Lung microvascular endothelial cell (primary cell): Measurements from ENCODE around the gene PWWP2B. TPM values are rescaled to one million over a fixed set of nuclear protein-coding genes. Genes with fewer than 3 reads are reported as not detected.
A peak's percentile ranks its signal among the peaks of the same experiment; 100 is the strongest.

ENCODE experiments used
- DNase-seq, 2 donors: peaks; one replicate each; pipeline versions ENCODE4 v3.0.0 to v3.0.0-alpha.2; 2010; ENCODE audit warnings: low read depth in 2 of 2
- total RNA-seq: library from RNA; depleted of rRNA; stranded (reverse); fragments of >200 nt; gene quantifications from 2 replicates; pipeline ENCODE4 v1.2.1, GENCODE V29; 2014

The PWWP2B gene
- total RNA-seq, 1 donor from 2014 or later = 9.1 TPM

DNA sequence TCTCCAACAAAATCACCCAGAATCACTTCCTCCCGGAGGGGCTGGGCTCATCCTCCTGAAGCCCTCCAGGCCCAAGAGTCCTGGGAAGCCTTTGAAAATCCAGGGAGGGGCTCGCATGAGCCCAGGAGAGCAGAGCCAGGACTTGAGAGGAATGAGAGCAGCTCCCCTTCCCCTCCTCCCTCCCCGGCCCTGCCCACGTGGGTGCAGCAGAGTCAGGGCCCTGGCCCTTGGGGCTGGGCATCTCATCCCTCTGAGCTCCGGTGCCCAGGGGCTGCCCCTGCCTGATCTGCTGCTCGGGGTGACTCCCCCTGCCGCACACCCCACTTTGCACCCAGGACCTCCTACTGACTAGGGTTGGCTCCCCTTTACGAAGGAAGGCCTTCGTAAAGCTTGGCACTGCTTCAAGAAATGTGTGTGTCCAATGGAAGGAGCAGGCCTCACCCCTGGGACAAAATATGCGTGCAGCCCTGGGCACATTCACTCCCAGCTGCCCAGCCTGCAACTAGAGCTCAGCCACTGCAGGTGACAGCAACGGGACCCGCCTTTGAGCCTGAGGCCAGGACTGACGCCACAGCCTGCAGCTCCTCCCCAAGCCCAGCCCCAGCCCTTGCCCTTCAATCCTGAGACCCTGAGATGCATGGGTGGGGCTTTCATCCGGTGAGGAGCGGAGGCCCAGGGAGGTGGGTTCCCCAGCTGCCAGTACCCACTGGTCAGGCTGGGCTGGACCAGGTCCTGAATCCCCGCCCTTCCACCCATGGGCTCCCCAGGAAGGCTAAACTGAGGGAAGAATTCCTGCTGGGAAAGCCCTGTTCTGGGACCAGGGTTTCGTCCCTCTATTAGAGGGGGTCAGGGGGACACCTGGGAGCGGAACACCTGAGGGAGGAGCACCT, 21.8 kb downstream of the PWWP2B start:
- no peak for DNase-seq

DNA sequence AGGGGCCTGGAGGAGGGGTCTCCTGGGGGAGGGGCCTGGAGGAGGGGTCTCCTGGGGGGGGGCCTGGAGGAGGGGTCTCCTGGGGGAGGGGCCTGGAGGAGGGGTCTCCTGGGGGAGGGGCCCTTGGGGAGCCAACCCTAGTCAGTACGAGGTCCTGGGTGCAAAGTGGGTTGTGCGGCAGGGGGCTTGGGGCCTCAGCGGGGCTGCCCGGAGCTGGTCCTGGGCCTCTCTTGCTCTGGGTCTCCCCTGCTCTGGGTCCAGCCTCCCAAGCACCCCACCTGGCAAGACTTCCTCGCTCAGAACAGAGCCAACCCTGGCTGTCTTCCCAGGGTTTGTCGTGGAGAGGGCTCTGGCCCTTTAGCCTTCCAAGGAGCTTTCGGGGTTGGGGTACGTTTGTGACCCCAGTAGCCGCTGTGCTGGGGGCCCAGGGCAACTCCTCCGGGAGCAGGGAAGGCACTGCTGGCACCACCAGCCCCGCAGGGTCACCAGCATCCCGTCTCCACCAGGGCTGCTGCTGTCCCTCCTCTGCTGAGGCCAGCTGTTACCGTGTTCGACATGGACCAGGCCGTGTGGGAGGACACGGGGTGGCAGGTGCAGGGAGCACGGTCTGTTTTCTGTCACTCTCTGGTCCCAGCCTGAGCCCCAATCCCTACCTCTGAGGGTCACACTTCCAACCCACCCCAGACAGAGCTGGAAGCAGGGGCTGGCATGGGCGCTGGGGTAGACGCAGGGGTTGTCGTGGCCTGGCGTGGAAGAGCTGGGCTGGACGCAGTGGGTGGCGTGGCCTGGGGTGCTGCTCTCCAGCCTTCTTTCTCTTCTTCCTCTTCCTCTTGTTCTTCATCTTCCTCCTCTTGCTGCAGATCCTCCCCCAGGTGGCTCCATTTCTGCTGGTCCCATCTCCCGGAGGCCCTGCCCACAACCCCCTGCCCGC, 22.8 kb downstream of the PWWP2B start:
- DNase-seq = no peak

DNA sequence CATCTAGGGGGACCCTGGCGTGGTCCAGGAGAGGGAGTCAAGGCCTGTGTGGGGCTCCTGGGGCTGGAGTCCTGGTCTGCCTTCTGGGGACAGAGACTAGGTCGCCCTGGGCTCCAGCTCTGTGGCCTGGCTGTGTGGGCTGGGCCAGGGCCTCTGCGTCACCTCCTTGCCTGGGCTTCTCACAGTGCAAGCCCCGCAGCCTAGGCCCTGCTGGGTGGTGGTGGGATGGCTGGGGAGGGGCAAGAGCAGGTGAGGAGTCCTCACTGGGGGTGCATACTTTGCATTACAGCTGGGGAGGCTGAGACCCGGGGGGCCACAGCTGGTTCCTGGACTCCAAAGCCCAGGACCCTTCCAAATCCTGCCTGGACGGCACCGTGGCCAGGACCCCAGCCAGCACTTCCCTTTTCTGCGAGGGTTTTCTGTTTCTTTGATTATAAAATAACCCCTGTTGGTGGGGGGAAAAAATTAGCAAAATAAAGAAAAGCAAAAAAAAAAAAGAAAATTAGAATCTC, 23.5 kb downstream of the PWWP2B start:
- no peak for DNase-seq

DNA sequence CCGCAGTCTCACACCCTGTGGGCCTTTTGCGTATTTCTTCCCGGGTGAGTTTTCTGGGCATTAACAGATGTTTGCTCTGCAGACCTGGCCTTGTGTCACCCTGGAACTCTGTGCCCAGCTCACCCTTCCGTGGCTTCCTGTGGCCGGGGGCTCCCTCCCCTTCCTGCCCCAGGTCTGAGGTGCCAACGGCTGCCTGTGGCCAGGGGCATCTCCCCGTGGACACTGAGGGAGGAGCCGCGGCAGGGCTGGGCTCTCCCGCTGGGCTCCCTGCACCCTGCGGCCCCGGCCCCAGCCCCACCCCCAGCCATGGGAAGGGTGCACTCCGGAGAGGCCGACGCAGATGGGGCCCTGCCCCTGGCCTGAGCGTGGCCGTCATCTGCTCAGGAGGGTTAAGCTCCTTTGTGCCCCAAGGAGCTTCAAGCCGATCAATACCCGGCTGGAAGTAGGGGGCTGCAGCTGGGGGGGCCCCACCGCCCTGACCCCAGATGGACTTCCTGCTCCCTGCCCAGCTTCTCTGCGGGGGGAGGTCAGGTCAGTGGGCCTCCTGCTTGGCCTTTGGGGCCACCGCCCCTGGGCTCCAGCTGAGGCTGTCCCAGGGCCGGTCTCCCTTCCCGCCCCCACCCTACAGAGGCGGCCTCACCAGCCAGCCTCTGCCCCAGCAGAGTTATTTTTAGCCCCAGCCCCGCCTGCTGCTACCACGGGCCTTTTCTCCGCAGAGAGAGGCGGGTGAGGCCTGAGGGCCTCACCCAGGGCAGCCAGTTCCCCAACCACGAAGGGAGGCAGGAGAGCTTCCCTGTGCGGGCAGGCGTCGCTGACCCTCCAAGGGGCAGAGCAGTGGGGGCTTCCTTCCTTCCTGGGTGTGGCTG, 24.2 kb downstream of the PWWP2B start:
- peak; percentile 39 to 41 for DNase-seq

DNA sequence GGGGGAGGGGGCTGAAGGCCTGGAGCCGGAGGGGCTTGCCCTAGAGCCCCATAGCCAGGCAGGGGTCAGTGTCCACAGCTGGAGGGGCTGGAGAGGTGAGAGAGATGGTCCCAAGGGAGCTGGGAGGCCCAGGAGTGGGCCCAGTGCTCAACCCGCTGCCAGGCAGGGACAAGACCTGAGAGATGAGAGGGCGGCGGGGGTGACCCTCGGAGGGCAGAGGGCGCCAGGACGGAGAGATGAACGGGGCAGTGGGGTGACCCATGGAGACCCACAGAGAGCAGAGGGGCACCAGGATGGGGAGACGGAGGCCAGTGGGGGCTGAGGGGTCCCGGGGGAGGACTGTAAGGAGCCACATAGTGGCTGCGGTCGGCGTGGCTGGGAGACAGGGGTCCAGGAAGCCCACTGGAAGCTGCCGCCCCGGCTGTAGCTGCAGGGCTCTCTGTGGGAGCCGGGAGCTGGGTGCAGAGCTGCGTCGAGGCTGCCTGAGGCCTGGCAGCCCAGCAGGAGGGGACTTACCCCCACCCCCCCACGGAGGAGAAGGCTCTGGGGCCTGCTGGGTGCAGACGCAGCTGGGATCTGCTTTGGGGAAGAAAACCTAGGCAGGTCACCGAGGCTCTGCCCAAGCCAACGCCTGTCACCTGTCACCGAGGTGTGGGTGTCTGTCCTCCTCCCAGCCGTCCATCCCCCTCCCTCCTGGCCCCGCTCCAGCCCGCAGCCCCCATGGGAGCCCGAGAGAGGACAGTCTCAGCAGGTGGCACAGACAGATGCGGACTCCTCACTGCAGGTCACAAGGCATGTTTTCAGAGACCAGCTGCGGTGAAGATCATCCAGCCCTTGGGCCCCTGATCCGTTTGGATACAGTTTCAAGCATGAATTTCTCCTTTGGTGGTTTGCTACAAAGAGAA, 25.1 kb downstream of the PWWP2B start:
- no peak for DNase-seq

DNA sequence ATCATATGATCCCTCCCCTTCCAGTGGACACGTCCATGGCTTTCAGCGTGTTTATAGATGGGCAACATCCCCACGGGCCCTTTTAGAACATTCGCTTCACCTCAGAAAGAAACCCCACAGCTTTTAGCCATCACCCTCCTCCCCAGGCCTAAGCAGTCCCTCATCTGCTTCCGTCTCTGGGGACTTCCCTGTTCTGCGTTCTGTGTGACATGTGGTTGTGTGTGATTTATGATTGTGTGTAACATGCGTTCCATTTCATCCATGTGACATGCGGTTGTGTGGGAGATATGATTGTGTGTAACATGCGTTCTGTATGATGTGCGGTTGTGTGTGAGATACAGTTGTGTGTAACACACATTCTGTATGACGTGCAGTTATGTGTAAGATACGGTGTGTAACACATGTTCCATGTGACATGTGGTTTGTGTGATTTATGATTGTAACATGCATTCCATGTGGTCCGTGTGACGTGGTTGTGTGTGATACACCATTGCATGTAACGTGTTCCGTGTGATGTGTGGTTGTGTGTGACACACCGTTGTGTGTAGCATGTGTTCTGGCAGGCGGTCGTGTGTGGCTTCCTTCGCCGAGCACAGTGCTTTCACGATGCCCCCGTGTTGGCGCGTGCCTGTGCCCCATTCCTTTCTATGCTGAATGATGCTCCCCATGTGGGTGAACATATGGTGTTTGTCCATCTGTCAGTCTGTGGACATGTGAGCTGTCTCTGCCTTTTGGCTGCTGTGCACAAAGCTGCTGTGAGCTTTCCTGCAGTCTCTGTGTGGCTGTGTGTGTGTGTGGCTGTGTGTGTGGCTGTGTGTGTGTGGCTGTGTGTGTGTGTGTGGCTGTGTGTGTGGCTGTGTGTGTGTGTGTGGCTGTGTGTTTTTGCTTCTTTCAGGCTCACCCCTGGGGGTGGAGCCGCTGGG, 26.2 kb downstream of the PWWP2B start:
- DNase-seq = no peak

DNA sequence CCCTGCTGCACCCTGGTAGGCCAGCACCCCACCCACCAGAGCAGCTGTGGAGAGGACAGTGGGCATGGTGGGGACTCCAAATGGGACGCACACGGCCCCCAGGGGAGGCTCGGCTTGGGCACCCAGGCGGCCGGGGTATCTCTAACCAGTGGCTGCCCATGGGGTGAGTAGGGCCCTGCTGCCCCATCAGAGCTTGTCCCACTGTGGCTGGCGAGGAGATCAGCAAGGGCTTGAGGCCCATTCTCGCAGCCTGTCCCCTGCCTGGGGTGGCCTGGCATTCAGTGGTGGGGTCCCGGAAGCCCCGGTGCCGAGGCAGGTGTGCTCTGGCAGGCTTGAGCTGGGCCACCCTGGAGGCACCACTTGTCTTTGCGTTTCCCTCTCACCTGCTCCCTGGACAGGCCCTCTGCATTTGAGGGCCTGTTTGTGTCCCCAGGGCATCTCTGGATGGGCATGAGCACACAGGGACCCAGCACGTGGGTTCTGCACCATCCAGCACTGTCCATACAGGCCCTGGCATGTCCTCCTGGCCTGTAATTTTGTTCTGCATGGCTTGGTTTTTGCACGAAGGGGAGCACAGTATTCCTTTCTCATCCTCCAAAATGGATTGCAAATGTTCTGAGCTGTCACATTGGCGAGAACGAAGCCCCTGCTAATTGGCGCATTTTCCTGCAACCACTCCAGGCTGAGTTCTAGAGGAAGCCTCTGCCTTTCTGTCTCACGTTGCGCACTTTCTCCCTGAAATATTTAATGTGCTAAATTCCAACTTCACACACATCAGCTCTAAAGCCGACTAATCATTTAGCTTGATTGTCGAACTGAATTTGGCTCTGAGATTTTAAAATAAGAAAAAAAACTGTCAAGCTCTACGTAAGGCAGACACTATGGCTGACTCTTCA, 27.2 kb downstream of the PWWP2B start:
- DNase-seq = no peak

DNA sequence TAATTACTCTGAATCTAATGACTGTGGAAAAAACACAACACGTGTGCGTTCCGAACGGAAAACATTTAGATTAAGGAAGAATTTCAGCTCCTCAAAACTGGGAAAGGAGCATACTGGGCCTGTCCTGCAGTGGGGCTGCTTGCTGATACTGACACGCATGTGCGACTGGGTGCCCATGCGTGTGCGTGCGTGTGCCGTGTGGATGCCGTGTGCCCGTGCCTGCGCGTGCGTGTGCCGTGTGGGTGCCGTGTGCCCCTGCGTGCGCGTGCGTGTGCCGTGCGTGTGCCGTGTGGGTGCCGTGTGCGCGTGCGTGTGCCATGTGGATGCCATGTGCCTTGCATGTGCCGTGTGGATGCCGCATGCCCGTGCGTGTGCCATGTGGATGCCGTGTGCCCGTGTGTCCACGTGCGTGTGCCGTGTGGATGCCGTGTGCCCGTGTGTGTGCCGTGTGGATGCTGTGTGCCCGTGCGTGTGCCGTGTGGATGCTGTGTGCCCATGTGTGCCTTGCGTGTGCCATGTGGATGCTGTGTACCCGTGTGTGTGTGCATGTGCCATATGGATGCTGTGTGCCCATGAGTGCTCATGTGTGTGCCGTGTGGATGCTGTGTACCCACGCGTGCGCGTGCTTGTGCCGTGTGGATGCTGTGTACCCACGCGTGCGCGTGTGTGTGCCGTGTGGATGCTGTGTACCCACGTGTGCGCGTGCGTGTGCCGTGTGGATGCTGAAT, 28.2 kb downstream of the PWWP2B start:
- no peak for DNase-seq

DNA sequence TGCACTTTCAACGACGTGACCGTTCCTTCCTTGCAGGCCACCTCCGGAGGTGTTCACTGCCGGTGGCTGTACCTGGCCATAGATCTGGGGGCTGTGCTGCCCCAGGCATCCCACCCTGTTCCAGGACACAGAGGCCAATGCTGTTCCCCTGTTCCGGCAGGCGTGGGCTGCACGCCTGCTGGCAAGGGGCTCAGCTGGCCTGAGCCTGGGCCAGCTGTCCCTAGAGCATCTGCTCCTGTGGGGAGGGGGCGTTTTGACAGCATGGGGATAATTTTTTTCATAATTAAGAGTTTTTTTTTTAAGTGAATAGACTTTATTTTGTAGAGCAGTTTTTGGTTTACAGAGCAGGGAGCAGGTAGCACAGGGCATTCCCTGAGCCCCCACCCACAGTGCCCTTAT, 28.8 kb downstream of the PWWP2B start:
- DNase-seq = no peak

DNA sequence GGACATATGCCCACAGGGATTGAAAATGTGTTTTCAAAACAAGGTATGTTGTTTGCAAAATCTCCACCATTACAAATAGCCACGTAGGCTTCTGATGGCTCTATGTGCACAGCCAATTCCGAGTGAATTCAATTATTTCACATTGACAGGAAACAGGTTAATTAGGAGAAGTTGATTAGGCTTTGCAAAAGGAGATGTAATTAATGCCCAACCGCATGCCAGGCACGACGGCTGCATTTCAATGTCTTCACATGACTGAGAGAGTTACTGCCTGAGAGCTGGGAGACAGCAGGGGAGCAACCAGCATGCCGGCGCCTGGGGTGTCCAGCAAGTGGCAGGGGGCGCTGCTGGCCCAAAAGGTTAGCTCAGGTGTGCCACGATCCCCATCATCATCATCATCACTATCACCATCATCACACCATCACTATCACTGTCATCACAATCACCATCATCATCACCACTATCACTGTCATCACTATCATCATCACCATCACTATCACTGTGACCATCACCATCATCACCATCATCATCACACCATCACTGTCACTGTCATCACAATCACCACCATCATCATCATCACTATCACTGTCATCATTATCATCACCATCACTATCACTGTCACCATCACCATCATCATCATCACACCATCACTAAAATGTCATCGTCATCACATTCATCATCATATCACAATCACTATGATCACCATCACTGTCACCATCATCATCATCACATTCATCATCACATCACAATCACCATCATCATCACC, 30.2 kb downstream of the PWWP2B start:
- no peak for DNase-seq

DNA sequence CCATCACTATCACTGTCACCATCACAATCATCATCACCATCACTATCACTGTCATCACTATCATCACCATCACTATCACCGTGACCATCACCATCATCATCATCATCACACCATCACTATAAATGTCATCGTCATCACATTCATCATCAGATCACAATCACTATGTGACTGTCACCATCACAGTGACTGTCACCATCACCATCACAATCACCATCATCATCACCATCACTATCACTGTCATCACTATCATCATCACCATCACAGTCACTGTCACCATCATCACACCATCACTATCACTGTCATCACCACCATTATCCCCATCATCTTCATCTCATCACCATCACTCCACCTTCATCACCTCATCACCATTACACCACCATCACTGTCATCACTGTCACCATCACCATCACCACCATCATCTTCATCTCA, 31.0 kb downstream of the PWWP2B start:
- no peak for DNase-seq

DNA sequence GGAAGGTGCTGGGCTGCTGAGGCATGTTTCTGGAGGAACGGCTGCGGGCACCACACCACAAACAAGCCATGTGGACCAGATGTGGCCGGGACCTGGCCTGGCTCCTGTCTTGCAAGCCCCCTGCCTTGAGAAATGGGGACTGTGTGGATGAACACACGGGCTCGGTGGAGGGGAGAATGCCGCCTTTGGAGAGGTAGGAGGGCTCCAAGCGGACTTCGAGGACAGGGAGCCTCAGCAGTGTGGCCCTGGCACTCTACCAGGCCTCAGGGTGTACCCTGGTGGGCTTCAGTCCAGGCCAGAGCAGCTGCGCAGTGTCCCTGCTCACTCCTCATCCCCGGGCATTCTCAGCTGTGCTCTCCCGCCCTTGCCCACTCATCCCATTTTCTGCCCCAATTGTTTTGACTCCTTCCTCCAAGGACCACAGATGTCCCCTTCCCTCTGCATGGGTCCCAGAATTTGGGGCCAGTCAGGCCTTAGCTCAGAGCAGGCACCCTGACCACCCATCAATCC, 31.5 kb downstream of the PWWP2B start:
- no peak for DNase-seq

DNA sequence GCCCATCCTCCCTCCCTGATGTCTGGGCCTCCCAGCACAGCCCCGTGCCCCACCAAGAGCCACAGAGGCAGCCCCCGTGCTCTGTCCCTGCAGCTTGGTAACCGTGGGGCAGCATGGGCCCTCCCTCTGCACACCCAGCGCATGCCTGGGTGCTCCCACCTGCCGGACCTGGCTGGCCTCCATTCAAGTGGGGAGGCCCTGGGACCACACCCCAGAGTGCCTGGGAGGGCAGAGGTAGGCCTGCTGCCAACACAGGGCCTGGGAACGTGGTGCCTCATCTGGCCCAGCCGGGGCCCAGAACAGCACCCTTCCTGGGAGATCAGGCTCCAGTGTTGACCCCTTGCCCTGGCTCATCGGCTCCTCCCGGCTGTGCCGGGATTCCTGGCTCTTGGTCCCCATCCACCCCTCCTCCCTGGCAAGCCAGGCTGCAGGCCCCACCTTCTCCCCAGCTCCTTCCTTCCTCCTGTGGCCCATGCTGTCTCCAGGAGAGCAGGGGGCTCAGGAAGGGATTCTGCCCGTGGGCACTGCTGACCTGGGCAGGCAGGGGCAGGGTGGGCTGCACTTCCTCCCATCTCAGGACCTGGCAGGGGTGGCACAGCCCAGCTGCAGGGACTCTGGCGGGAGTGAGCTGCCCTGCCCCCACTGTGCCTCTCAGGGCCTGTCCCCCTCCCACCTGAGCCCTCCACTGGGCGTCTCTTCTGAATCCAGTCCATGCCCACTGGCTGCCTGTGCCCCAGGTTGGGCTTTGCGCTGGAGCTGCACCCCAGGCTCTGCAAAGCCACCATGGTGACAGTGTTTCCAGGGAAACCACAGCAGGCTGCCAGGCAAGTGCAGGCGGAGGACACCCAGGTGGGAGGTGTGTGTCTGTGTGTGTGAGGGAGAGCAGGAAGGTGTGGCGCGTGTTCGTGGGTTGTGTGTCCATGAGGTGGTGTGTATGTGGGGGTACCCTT, 32.6 kb downstream of the PWWP2B start:
- no peak for DNase-seq

DNA sequence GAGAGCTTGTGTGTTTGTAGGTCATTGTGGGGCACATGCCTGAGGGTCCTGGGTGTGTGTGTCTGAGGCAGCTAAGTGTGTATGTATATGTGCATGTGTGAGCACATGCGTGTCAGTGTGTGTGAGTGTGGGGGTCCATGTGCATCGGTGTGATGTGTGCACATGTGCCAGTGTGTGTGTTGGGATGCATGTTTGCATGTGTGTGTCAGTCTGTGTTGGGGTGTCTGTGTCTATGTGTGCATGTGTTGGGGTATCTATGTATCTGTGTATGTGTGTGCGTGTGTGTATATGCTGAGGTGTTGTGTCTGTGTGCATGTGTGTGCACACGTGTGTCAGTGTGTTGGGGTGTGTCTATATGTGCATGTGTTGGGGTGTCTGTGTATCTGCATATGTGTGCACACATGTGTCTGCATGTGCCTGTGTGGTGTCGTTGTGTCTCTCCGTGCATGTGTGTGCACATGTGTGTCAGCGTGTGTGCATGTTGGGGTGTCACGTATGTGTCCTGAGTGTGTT, 33.3 kb downstream of the PWWP2B start:
- no peak for DNase-seq

DNA sequence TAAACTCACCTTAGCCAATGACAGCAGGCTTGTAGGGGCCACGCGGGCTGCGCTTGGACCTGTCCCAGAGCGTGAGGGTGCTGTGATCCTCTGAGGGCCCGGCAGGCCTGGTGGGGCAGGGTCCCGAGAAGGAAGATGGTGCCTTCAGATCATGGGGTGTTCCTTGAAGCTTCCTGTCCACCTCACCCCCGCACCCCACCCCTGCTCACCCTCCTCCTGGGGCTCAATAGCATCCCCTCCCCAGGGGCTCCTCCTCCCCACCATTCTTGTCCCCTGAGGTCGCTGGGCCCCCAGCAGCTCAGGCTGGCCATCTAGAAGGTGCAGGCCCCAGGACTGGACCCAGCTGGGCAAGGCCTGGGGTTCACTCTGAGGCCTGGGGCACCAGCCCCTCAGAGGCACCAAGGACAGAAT, 33.9 kb downstream of the PWWP2B start:
- DNase-seq = no peak
